ENCODE results near the gene STAC.

STAC gene

GRCh38 chr3:36362973-36363372 is 17.3 kb upstream of the STAC start:
- Histone ChIP-seq H3K4me3 (replicated peaks; ENCODE audit: insufficient read depth, low read length) (no peak overlapping the region), H3K27me3 (ENCODE audit: insufficient read depth, poor library complexity, severe bottlenecking) (no peaks in the 10 kb centered on the region), H3K27ac (replicated peaks) (no peak overlapping the region)
- DNase-seq (ENCODE audit: low read depth in 1 of 2, low spot score in 1 of 2), result no peak
- TF ChIP-seq POLR2AphosphoS5 (IDR thresholded peaks at IDR 0.05; ENCODE audit: low read depth) (no peak), GABPA (IDR thresholded peaks at IDR 0.05; ENCODE audit: low read depth) (no peak), SPI1 (IDR thresholded peaks at IDR 0.05; ENCODE audit: borderline replicate concordance, low read depth) (no peak), REST (IDR thresholded peaks at IDR 0.05; ENCODE audit: insufficient replicate concordance, low read depth) (no peak), CTCF (IDR thresholded peaks at IDR 0.05; ENCODE audit: insufficient read depth, low read length) (no peak)

- H3K27ac ChIP-seq (replicated peaks), result no peak overlapping the region
- TF ChIP-seq SPI1 (IDR thresholded peaks at IDR 0.05; ENCODE audit: borderline replicate concordance, low read depth) (no peak), CTCF (IDR thresholded peaks at IDR 0.05; ENCODE audit: insufficient read depth, low read length) (no peak), GABPA (IDR thresholded peaks at IDR 0.05; ENCODE audit: low read depth) (no peak), POLR2AphosphoS5 (IDR thresholded peaks at IDR 0.05; ENCODE audit: low read depth) (no peak), REST (IDR thresholded peaks at IDR 0.05; ENCODE audit: insufficient replicate concordance, low read depth) (no peak)
- H3K4me3 ChIP-seq (replicated peaks; ENCODE audit: insufficient read depth, low read length), result no peak overlapping the region
- DNase-seq (ENCODE audit: low read depth in 1 of 2, low spot score in 1 of 2), result no peak
- no peaks in the 10 kb centered on the region for H3K27me3 ChIP-seq (ENCODE audit: insufficient read depth, poor library complexity, severe bottlenecking)
Measured at GRCh38 chr3:36364260-36364659, 16.0 kb upstream of the STAC start.

GRCh38 chr3:36365829-36366228 is 14.5 kb upstream of the STAC start:
- no peak for DNase-seq (ENCODE audit: low read depth in 1 of 2, low spot score in 1 of 2)
- no peak for TF ChIP-seq REST (IDR thresholded peaks at IDR 0.05; ENCODE audit: insufficient replicate concordance, low read depth)
- no peak for TF ChIP-seq SPI1 (IDR thresholded peaks at IDR 0.05; ENCODE audit: borderline replicate concordance, low read depth)
- TF ChIP-seq POLR2AphosphoS5 (IDR thresholded peaks at IDR 0.05; ENCODE audit: low read depth), result no peak
- TF ChIP-seq CTCF (IDR thresholded peaks at IDR 0.05; ENCODE audit: insufficient read depth, low read length), result no peak
- TF ChIP-seq GABPA (IDR thresholded peaks at IDR 0.05; ENCODE audit: low read depth), result no peak
- Histone ChIP-seq H3K4me3 (replicated peaks; ENCODE audit: insufficient read depth, low read length) (no peak overlapping the region), H3K27ac (replicated peaks) (no peak overlapping the region), H3K27me3 (ENCODE audit: insufficient read depth, poor library complexity, severe bottlenecking) (no peaks in the 10 kb centered on the region)
